Measurements from ENCODE around the gene TUNAR. TPM values are rescaled to one million over a fixed set of nuclear protein-coding genes. Genes with fewer than 3 reads are reported as not detected.

Gene TUNAR
- total RNA-seq, 1 experiment from 2014 or later: not detected

GRCh38 chr14:95941897-95942296, 65.3 kb downstream of the TUNAR start:
- BruUV-seq (replicated peaks): no TSS peak
- no peak overlapping the region for H3K27ac ChIP-seq (ENCODE audit: low read depth, low read length, poor library complexity, severe bottlenecking)
- H3K4me3 ChIP-seq (ENCODE audit: low read depth, low read length, poor library complexity, severe bottlenecking): no peak overlapping the region
- H3K27me3 ChIP-seq (replicated peaks; ENCODE audit: insufficient read depth, low read depth, low read length, poor library complexity): peaks cover 1% of the 10 kb centered on the region
- POLR2A ChIA-PET (ENCODE audit: low non-redundant PET): no interaction called here
- no peaks in the 10 kb centered on the region for H3K36me3 ChIP-seq (ENCODE audit: insufficient read depth, low read length, poor library complexity, severe bottlenecking)
- intact Hi-C loops (cut with micrococcal nuclease; ENCODE audit: unreplicated experiment): no loop called here
- no peak for TF ChIP-seq CTCF (conservative IDR thresholded peaks at IDR 0.05; ENCODE audit: low read depth, low read length)
- TF ChIP-seq EZH2 (IDR thresholded peaks at IDR 0.05; ENCODE audit: borderline replicate concordance, low read depth, low read length, poor library complexity, severe bottlenecking): no peak
- CTCF ChIA-PET: no interaction called here
- no peak for DNase-seq (ENCODE audit: low spot score)
- H3K9me3 ChIP-seq (ENCODE audit: low read depth, low read length, poor library complexity, severe bottlenecking): peaks cover 5% of the 10 kb centered on the region
- no peaks in the 10 kb centered on the region for H3K4me1 ChIP-seq (ENCODE audit: insufficient read depth, low read length, poor library complexity, severe bottlenecking)

- intact Hi-C loops (cut with micrococcal nuclease; ENCODE audit: unreplicated experiment): no loop called here
- CTCF ChIA-PET: no interaction called here
- no TSS peak for BruUV-seq (replicated peaks)
These were observed 67.1 kb downstream of the TUNAR start for GRCh38 chr14:95943699-95944098.

GRCh38 chr14:95944462-95944861, 67.8 kb downstream of the TUNAR start:
- no peak for DNase-seq (ENCODE audit: low spot score)
- intact Hi-C loops (cut with micrococcal nuclease; ENCODE audit: unreplicated experiment): no loop called here
- ChIA-PET POLR2A (ENCODE audit: low non-redundant PET) (no interaction called here), CTCF (no interaction called here)
- Histone ChIP-seq H3K4me3 (ENCODE audit: low read depth, low read length, poor library complexity, severe bottlenecking) (no peak overlapping the region), H3K27ac (ENCODE audit: low read depth, low read length, poor library complexity, severe bottlenecking) (no peak overlapping the region), H3K4me1 (ENCODE audit: insufficient read depth, low read length, poor library complexity, severe bottlenecking) (peaks cover 4% of the 10 kb centered on the region), H3K36me3 (ENCODE audit: insufficient read depth, low read length, poor library complexity, severe bottlenecking) (no peaks in the 10 kb centered on the region), H3K27me3 (replicated peaks; ENCODE audit: insufficient read depth, low read depth, low read length, poor library complexity) (no peaks in the 10 kb centered on the region), H3K9me3 (ENCODE audit: low read depth, low read length, poor library complexity, severe bottlenecking) (peaks cover 5% of the 10 kb centered on the region)
- no TSS peak for BruUV-seq (replicated peaks)
- TF ChIP-seq CTCF (conservative IDR thresholded peaks at IDR 0.05; ENCODE audit: low read depth, low read length) (no peak), EZH2 (IDR thresholded peaks at IDR 0.05; ENCODE audit: borderline replicate concordance, low read depth, low read length, poor library complexity, severe bottlenecking) (no peak)

More at GRCh38 chr14:95943699-95944098, 67.1 kb downstream of the TUNAR start:
- Histone ChIP-seq H3K9me3 (ENCODE audit: low read depth, low read length, poor library complexity, severe bottlenecking) (peaks cover 5% of the 10 kb centered on the region), H3K27ac (ENCODE audit: low read depth, low read length, poor library complexity, severe bottlenecking) (no peak overlapping the region), H3K4me1 (ENCODE audit: insufficient read depth, low read length, poor library complexity, severe bottlenecking) (peaks cover 4% of the 10 kb centered on the region), H3K27me3 (replicated peaks; ENCODE audit: insufficient read depth, low read depth, low read length, poor library complexity) (no peaks in the 10 kb centered on the region), H3K4me3 (ENCODE audit: low read depth, low read length, poor library complexity, severe bottlenecking) (no peak overlapping the region), H3K36me3 (ENCODE audit: insufficient read depth, low read length, poor library complexity, severe bottlenecking) (no peaks in the 10 kb centered on the region)
- DNase-seq (ENCODE audit: low spot score): no peak
- POLR2A ChIA-PET (ENCODE audit: low non-redundant PET): no interaction called here
- TF ChIP-seq EZH2 (IDR thresholded peaks at IDR 0.05; ENCODE audit: borderline replicate concordance, low read depth, low read length, poor library complexity, severe bottlenecking): no peak

GRCh38 chr14:95946867-95947266, 70.2 kb downstream of the TUNAR start:
- intact Hi-C loops (cut with micrococcal nuclease; ENCODE audit: unreplicated experiment): no loop called here
- TF ChIP-seq EZH2 (IDR thresholded peaks at IDR 0.05; ENCODE audit: borderline replicate concordance, low read depth, low read length, poor library complexity, severe bottlenecking) (no peak), CTCF (conservative IDR thresholded peaks at IDR 0.05; ENCODE audit: low read depth, low read length) (no peak)
- BruUV-seq (replicated peaks): no TSS peak
- no peak for DNase-seq (ENCODE audit: low spot score)
- peaks cover 4% of the 10 kb centered on the region for H3K4me1 ChIP-seq (ENCODE audit: insufficient read depth, low read length, poor library complexity, severe bottlenecking)
- H3K36me3 ChIP-seq (ENCODE audit: insufficient read depth, low read length, poor library complexity, severe bottlenecking): no peaks in the 10 kb centered on the region
- H3K27ac ChIP-seq (ENCODE audit: low read depth, low read length, poor library complexity, severe bottlenecking): no peak overlapping the region
- peaks cover 3% of the 10 kb centered on the region for H3K9me3 ChIP-seq (ENCODE audit: low read depth, low read length, poor library complexity, severe bottlenecking)
- H3K27me3 ChIP-seq (replicated peaks; ENCODE audit: insufficient read depth, low read depth, low read length, poor library complexity): peaks cover 6% of the 10 kb centered on the region
- CTCF ChIA-PET: interaction anchor here (0.6 kb wide), 1 partner anchor 528 kb away, joined by 4 read pairs; no protein-coding TSS in a partner anchor
- H3K4me3 ChIP-seq (ENCODE audit: low read depth, low read length, poor library complexity, severe bottlenecking): no peak overlapping the region
- POLR2A ChIA-PET (ENCODE audit: low non-redundant PET): no interaction called here

Measured in A673 (cell line).